Gastrocnemius medialis (tissue), 4 donors: ENCODE data around the gene MRAP.

Experiments used
- CTCF ChIP-seq, 5 experiments: fragments of 450-650 bp in 3 of 5; fragments of 200-600 bp in 2 of 5; sonication (generic) in 2 of 5; IDR thresholded peaks in 4 of 5; conservative IDR thresholded peaks in 1 of 5; 1 replicate in 4 of 5; 2 replicates in 1 of 5; pipeline ENCODE4 v1.5.1; 2016 to 2019; ENCODE audit warnings: antibody characterized with exemption in 5 of 5, mild to moderate bottlenecking in 3 of 5, moderate library complexity in 3 of 5
- POLR2A ChIP-seq, 2 donors: fragments of 450-650 bp; IDR thresholded peaks; one replicate each; pipeline ENCODE4 v1.6.1; 2017; ENCODE audit warnings: antibody characterized with exemption in 2 of 2, mild to moderate bottlenecking in 2 of 2, moderate library complexity in 2 of 2

- TF ChIP-seq CTCF (IDR thresholded peaks at IDR 0.05 in 4 of 5, conservative IDR thresholded peaks at IDR 0.05 in 1 of 5) (no peak), POLR2A (IDR thresholded peaks at IDR 0.05) (no peak)
Observed at GRCh38 chr21:32308696-32309095, 10.0 kb downstream of the MRAP start.
